ENCODE measurements around the gene PSMA7.

- TF ChIP-seq POLR2A (IDR thresholded peaks at IDR 0.05; ENCODE audit: low read length) (no peak), GATA1 (IDR thresholded peaks at IDR 0.05; ENCODE audit: low read depth, low read length) (no peak)
These were observed 24.9 kb upstream of the PSMA7 start for GRCh38 chr20:62168061-62168460.

Measured in erythroblast (primary cell).